H9 (cell line): Measurements from ENCODE around the gene FBXO38. TPM values are rescaled to one million over a fixed set of nuclear protein-coding genes. Genes with fewer than 3 reads are reported as not detected.

Source experiments
- DNase-seq: peaks from one replicate; pipeline ENCODE4 v3.0.0-alpha.2; 2017
- H2AFZ ChIP-seq: one replicate; pipeline ENCODE4 v1.6.1; 2013; ENCODE audit warnings: mild to moderate bottlenecking, low read length, control low read depth, moderate library complexity
- H2AK5ac ChIP-seq: 2 replicates; pipeline ENCODE4 v1.6.1; 2013; ENCODE audit warnings: low read length, control low read depth, mixed read lengths; ENCODE audit not compliant: insufficient read length
- H2BK120ac ChIP-seq: one replicate; pipeline ENCODE4 v1.6.1; 2013; ENCODE audit warnings: low read depth, mild to moderate bottlenecking, low read length, control low read depth, inconsistent platforms; ENCODE audit not compliant: poor library complexity, severe bottlenecking
- H2BK12ac ChIP-seq: 2 replicates; pipeline ENCODE4 v1.6.1; 2013; ENCODE audit warnings: low read length, control low read depth, mixed read lengths, low read depth; ENCODE audit not compliant: insufficient read length
- H2BK15ac ChIP-seq: 2 replicates; pipeline ENCODE4 v1.6.1; 2013; ENCODE audit warnings: low read depth, low read length, control low read depth
- H2BK20ac ChIP-seq: one replicate; pipeline ENCODE4 v1.6.1; 2013; ENCODE audit warnings: low read depth, mild to moderate bottlenecking, low read length, control low read depth, inconsistent platforms; ENCODE audit not compliant: poor library complexity, severe bottlenecking
- H2BK5ac ChIP-seq: 2 replicates; pipeline ENCODE4 v1.6.1; 2013; ENCODE audit warnings: low read length, control low read depth, mixed read lengths; ENCODE audit not compliant: insufficient read length
- H3K14ac ChIP-seq: 2 replicates; pipeline ENCODE4 v1.6.1; 2013; ENCODE audit warnings: low read length, control low read depth; ENCODE audit not compliant: insufficient read depth
- H3K18ac ChIP-seq: 2 replicates; pipeline ENCODE4 v1.6.1; 2013; ENCODE audit warnings: low read depth, mild to moderate bottlenecking, mixed read lengths, low read length, control low read depth; ENCODE audit not compliant: insufficient read length
- H3K23ac ChIP-seq: 2 replicates; pipeline ENCODE4 v1.6.1; 2013; ENCODE audit warnings: low read length, control low read depth, mixed read lengths, low read depth; ENCODE audit not compliant: insufficient read length
- H3K23me2 ChIP-seq: 2 replicates; pipeline ENCODE4 v1.6.1; 2013; ENCODE audit warnings: low read depth, mild to moderate bottlenecking, mixed read lengths, low read length, control low read depth; ENCODE audit not compliant: insufficient read length, poor library complexity, severe bottlenecking
- H3K27ac ChIP-seq: 2 replicates; pipeline ENCODE4 v1.5.1; 2013; ENCODE audit warnings: low read length, control low read depth, mixed read lengths, low read depth; ENCODE audit not compliant: insufficient read length
- H3K27me3 ChIP-seq: 2 replicates; pipeline ENCODE4 v1.6.1; 2013; ENCODE audit warnings: low read length, control low read depth, inconsistent platforms; ENCODE audit not compliant: insufficient read depth
- H3K4ac ChIP-seq: 2 replicates; pipeline ENCODE4 v1.6.1; 2013; ENCODE audit warnings: low read depth, mild to moderate bottlenecking, control low read depth, inconsistent platforms, low read length, moderate library complexity
- H3K4me1 ChIP-seq: 2 replicates; pipeline ENCODE4 v1.6.1; 2013; ENCODE audit warnings: low read length, control low read depth, inconsistent platforms; ENCODE audit not compliant: insufficient read depth
- H3K4me2 ChIP-seq: 2 replicates; pipeline ENCODE4 v1.6.1; 2013; ENCODE audit warnings: low read length, control low read depth, mixed read lengths; ENCODE audit not compliant: insufficient read length, insufficient read depth
- H3K56ac ChIP-seq: 2 replicates; pipeline ENCODE4 v1.6.1; 2013; ENCODE audit warnings: low read depth, mild to moderate bottlenecking, mixed read lengths, low read length, control low read depth; ENCODE audit not compliant: insufficient read length
- H3K79me1 ChIP-seq: 2 replicates; pipeline ENCODE4 v1.6.1; 2013; ENCODE audit warnings: low read depth, mild to moderate bottlenecking, moderate library complexity, low read length, control low read depth, inconsistent platforms; ENCODE audit not compliant: insufficient read depth, poor library complexity, severe bottlenecking
- H3K79me2 ChIP-seq: 2 replicates; pipeline ENCODE4 v1.6.1; 2013; ENCODE audit warnings: low read length, control low read depth, inconsistent platforms; ENCODE audit not compliant: insufficient read depth
- H3K9ac ChIP-seq: 2 replicates; pipeline ENCODE4 v1.6.1; 2013; ENCODE audit warnings: low read length, control low read depth, mixed read lengths; ENCODE audit not compliant: insufficient read length; ENCODE audit errors: extremely low read depth
- H3K9me3 ChIP-seq: one replicate; pipeline ENCODE4 v1.6.1; 2013; ENCODE audit warnings: low read depth, low read length, inconsistent platforms; ENCODE audit not compliant: control insufficient read depth
- H3T11ph ChIP-seq: one replicate; pipeline ENCODE4 v1.6.1; 2013; ENCODE audit warnings: mild to moderate bottlenecking, low read length, control low read depth, inconsistent platforms
- H4K20me1 ChIP-seq: one replicate; pipeline ENCODE4 v1.6.1; 2013; ENCODE audit not compliant: control insufficient read depth, insufficient read length, insufficient read depth
- H4K5ac ChIP-seq: 2 replicates; pipeline ENCODE4 v1.6.1; 2013; ENCODE audit warnings: low read depth, mild to moderate bottlenecking, mixed read lengths, low read length, control low read depth; ENCODE audit not compliant: insufficient read length
- H4K8ac ChIP-seq: replicated peaks from 2 replicates; pipeline ENCODE4 v1.6.1; 2013; ENCODE audit warnings: low read length, control low read depth, mixed read lengths, low read depth; ENCODE audit not compliant: insufficient read length
- H4K91ac ChIP-seq: 2 replicates; pipeline ENCODE4 v1.6.1; 2013; ENCODE audit warnings: low read depth, mild to moderate bottlenecking, moderate library complexity, mixed read lengths, low read length, control low read depth; ENCODE audit not compliant: insufficient read length
- H3K27ac Mint-ChIP-seq, 3 experiments: 2 replicates in 2 of 3; 3 replicates in 1 of 3; pipeline ENCODE4 v1.8.0; 2020 to 2021; ENCODE audit warnings: mixed read lengths in 3 of 3, mild to moderate bottlenecking in 1 of 3, moderate library complexity in 1 of 3
- H3K27me3 Mint-ChIP-seq: 2 replicates; pipeline ENCODE4 v1.8.0; 2021; ENCODE audit warnings: low read depth, mild to moderate bottlenecking, moderate library complexity, mixed read lengths
- H3K36me3 Mint-ChIP-seq, 3 experiments: 2 replicates in 2 of 3; 3 replicates in 1 of 3; pipeline ENCODE4 v1.8.0; 2020 to 2021; ENCODE audit warnings: low read depth in 3 of 3, mixed read lengths in 3 of 3; ENCODE audit not compliant: insufficient read depth in 1 of 3
- H3K4me1 Mint-ChIP-seq, 2 experiments: 2 replicates each; pipeline ENCODE4 v1.8.0; 2020; ENCODE audit warnings: mixed read lengths in 2 of 2
- H3K4me3 Mint-ChIP-seq, 2 experiments: 2 replicates in 1 of 2; 3 replicates in 1 of 2; pipeline ENCODE4 v1.8.0; 2020 to 2021; ENCODE audit warnings: mild to moderate bottlenecking in 2 of 2, mixed read lengths in 2 of 2, moderate library complexity in 1 of 2
- H3K9me3 Mint-ChIP-seq, 2 experiments: 2 replicates in 1 of 2; 3 replicates in 1 of 2; pipeline ENCODE4 v1.8.0; 2020; ENCODE audit warnings: mild to moderate bottlenecking in 2 of 2, mixed read lengths in 2 of 2, moderate library complexity in 1 of 2
- WGBS: extraction: QIAGEN DNeasy Blood & Tissue Kit; methylation state at CpG from one replicate; pipeline ENCODE4 v1.1.7; 2013; ENCODE audit warnings: missing lambda C conversion rate, low lambda C conversion rate, mixed read lengths; ENCODE audit not compliant: insufficient read length; ENCODE audit errors: extremely low coverage; 5-methylcytosine and 5-hydroxymethylcytosine counted together
- total RNA-seq: library from RNA; stranded (reverse); gene quantifications from 2 replicates; pipeline ENCODE4 v1.2.1, GENCODE V29; 2021
- TF ChIP-seq, protein P1 (sequence below): fragments of 200-600 bp; sonication (generic); conservative IDR thresholded peaks from 3 replicates; pipeline ENCODE4 v1.8.0; 2021; ENCODE audit warnings: antibody characterized with exemption, mild to moderate bottlenecking

The FBXO38 gene
- total RNA-seq, 1 experiment from 2014 or later: 34.6 TPM

DNA sequence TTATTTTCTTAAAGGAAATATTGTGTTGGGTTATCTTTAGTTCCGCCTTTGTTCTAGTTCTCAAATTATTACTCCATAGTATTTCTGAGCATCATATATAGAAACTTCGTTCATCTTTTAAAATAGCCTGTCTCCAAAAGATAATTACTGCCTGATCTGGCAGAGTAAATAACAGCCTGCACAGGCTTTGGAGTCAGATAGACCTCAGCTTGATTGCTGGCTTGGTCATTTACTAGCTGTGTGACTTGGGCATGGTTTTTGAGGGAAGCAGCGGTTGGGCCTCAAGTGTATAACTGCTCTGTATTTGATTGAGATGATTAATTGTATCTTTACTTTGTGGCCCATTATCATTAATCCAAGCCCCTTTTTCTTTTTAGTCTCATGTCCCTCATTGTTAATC is 50.1 kb downstream of the FBXO38 start:
- Histone ChIP-seq H3K4me1 (no peaks in the 10 kb centered on the region), H2BK120ac (no peak overlapping the region), H3K79me1 (no peaks in the 10 kb centered on the region), H4K5ac (no peak overlapping the region), H3K23ac (no peak overlapping the region), H3K79me2 (no peaks in the 10 kb centered on the region), H3K27ac (no peak overlapping the region), H2AK5ac (no peak overlapping the region), H3K4ac (no peak overlapping the region), H4K91ac (no peak overlapping the region), H3K56ac (no peak overlapping the region), H3K9ac (no peak overlapping the region), H4K8ac (no peak overlapping the region), H3K9me3 (no peaks in the 10 kb centered on the region), H3K14ac (no peak overlapping the region), H2AFZ (no peak overlapping the region), H2BK15ac (no peak overlapping the region), H3K18ac (no peak overlapping the region), H2BK12ac (no peak overlapping the region), H3K4me2 (no peak overlapping the region), H3K27me3 (no peaks in the 10 kb centered on the region), H3K23me2 (no peaks in the 10 kb centered on the region), H4K20me1 (no peaks in the 10 kb centered on the region), H2BK20ac (no peak overlapping the region), H2BK5ac (no peak overlapping the region), H3T11ph (no peak overlapping the region)
- DNase-seq: no peak
- Mint-ChIP-seq H3K9me3 (no peaks in the 10 kb centered on the region), H3K4me1 (no peaks in the 10 kb centered on the region), H3K36me3 (peaks cover 7 to 39% (median 39%) of the 10 kb centered on the region in 3 experiments; a peak in 5 of 7 replicates), H3K27ac (no peak overlapping the region), H3K27me3 (no peaks in the 10 kb centered on the region), H3K4me3 (no peak overlapping the region)
- TF ChIP-seq, protein P1, sequence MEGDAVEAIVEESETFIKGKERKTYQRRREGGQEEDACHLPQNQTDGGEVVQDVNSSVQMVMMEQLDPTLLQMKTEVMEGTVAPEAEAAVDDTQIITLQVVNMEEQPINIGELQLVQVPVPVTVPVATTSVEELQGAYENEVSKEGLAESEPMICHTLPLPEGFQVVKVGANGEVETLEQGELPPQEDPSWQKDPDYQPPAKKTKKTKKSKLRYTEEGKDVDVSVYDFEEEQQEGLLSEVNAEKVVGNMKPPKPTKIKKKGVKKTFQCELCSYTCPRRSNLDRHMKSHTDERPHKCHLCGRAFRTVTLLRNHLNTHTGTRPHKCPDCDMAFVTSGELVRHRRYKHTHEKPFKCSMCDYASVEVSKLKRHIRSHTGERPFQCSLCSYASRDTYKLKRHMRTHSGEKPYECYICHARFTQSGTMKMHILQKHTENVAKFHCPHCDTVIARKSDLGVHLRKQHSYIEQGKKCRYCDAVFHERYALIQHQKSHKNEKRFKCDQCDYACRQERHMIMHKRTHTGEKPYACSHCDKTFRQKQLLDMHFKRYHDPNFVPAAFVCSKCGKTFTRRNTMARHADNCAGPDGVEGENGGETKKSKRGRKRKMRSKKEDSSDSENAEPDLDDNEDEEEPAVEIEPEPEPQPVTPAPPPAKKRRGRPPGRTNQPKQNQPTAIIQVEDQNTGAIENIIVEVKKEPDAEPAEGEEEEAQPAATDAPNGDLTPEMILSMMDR: no peak
- no CpG with 5 or more reads among the region's 3 CpGs for WGBS
